ENCODE results near the gene ZDHHC24.
"Not testable (repeated sequence)": the region's sequence is repeated elsewhere in the genome, so short reads cannot be mapped to it uniquely, and the experiment has no call there.

Gene ZDHHC24

GRCh38 chr11:66564538-66564937 is 18.7 kb upstream of the ZDHHC24 start:
- no peak for DNase-seq

GRCh38 chr11:66563832-66564231 is 18.0 kb upstream of the ZDHHC24 start:
- DNase-seq, result no peak

GRCh38 chr11:66562907-66563583 is 17.2 kb upstream of the ZDHHC24 start:
- DNase-seq, result no peak

- DNase-seq, result no peak
These were observed 16.4 kb upstream of the ZDHHC24 start for GRCh38 chr11:66562275-66562674.

GRCh38 chr11:66561975-66562248 is 16.1 kb upstream of the ZDHHC24 start:
- DNase-seq, result no peak

- no peak for DNase-seq
These were observed 15.5 kb upstream of the ZDHHC24 start for GRCh38 chr11:66561178-66561974.

- DNase-seq, result no peak
These were observed 14.2 kb upstream of the ZDHHC24 start for GRCh38 chr11:66559866-66560676.

GRCh38 chr11:66559142-66559865 is 13.5 kb upstream of the ZDHHC24 start:
- DNase-seq, result no peak

GRCh38 chr11:66557733-66558326 is 12.0 kb upstream of the ZDHHC24 start:
- no peak for DNase-seq

- DNase-seq, result no peak
These were observed 10.2 kb upstream of the ZDHHC24 start for GRCh38 chr11:66556086-66556485.

- DNase-seq, result no peak
These were observed 9.6 kb upstream of the ZDHHC24 start for GRCh38 chr11:66555416-66555815.

- DNase-seq, result no peak
These were observed 8.8 kb upstream of the ZDHHC24 start for GRCh38 chr11:66554602-66555001.

- DNase-seq, result no peak
These were observed 5.0 kb upstream of the ZDHHC24 start for GRCh38 chr11:66550887-66551286.

- DNase-seq, result no peak
These were observed 3.8 kb upstream of the ZDHHC24 start for GRCh38 chr11:66549696-66550095.

- DNase-seq, result no peak
These were observed 3.2 kb upstream of the ZDHHC24 start for GRCh38 chr11:66548774-66549630.

GRCh38 chr11:66548041-66548440 is 2.2 kb upstream of the ZDHHC24 start:
- no peak for DNase-seq

- no peak for DNase-seq
These were observed 1.8 kb upstream of the ZDHHC24 start for GRCh38 chr11:66547662-66548009.

- no peak for DNase-seq
These were observed 1.3 kb upstream of the ZDHHC24 start for GRCh38 chr11:66546966-66547661.

- DNase-seq, result no peak
These were observed 619 bp upstream of the ZDHHC24 start, which contains the start of gene ACTN3 for GRCh38 chr11:66546368-66546965. Gene ACTN3 (plus strand): TSS chr11:66546903. CDS start chr11:66546938, 35 bp downstream.

- not testable (repeated sequence) for DNase-seq
These were observed 896 bp downstream of the ZDHHC24 start for GRCh38 chr11:66544952-66545351.

Measured in SW 1271 (cell line).